DOHH2 (cell line): Measurements from ENCODE around the gene CEBPZ.

Experiments used
- H3F3A ChIP-seq: fragments of 200-600 bp; sonication (generic), shearing (Covaris generic); 2 replicates; pipeline ENCODE4 v1.6.0; 2016; ENCODE audit warnings: antibody characterized with exemption, mild to moderate bottlenecking; ENCODE audit not compliant: control insufficient read depth, insufficient read depth
- H3K27ac ChIP-seq: fragments of 200-600 bp; sonication (generic); 2 replicates; pipeline ENCODE4 v1.5.1; 2014; ENCODE audit warnings: low read depth, mild to moderate bottlenecking, low read length, moderate library complexity
- H3K27me3 ChIP-seq: fragments of 200-600 bp; sonication (generic); 2 replicates; pipeline ENCODE4 v1.6.1; 2014; ENCODE audit warnings: mild to moderate bottlenecking, low read length, mixed read lengths; ENCODE audit not compliant: control insufficient read depth
- H3K36me3 ChIP-seq: fragments of 200-600 bp; sonication (generic); 2 replicates; pipeline ENCODE4 v1.6.1; 2014; ENCODE audit warnings: mild to moderate bottlenecking, low read length, moderate library complexity, mixed read lengths; ENCODE audit not compliant: control insufficient read depth
- H3K4me1 ChIP-seq: fragments of 200-600 bp; sonication (generic); 2 replicates; pipeline ENCODE4 v1.6.1; 2014; ENCODE audit warnings: mild to moderate bottlenecking, low read length, mixed read lengths; ENCODE audit not compliant: control insufficient read depth
- H3K4me2 ChIP-seq: fragments of 200-600 bp; sonication (generic); 2 replicates; pipeline ENCODE4 v1.6.0; 2014; ENCODE audit warnings: mild to moderate bottlenecking, low read length, moderate library complexity
- H3K4me3 ChIP-seq: fragments of 200-600 bp; sonication (generic); 2 replicates; pipeline ENCODE4 v1.5.1; 2014; ENCODE audit warnings: mild to moderate bottlenecking, low read length, mixed read lengths
- H3K79me2 ChIP-seq: fragments of 200-600 bp; sonication (generic); 2 replicates; pipeline ENCODE4 v1.6.1; 2014; ENCODE audit warnings: mild to moderate bottlenecking, low read length, mixed read lengths; ENCODE audit not compliant: control insufficient read depth
- H3K9me2 ChIP-seq: fragments of 200-600 bp; sonication (generic); replicated peaks from 2 replicates; pipeline ENCODE4 v1.6.1; 2014; ENCODE audit warnings: mild to moderate bottlenecking, low read length, mixed read lengths; ENCODE audit not compliant: control insufficient read depth
- H3K9me3 ChIP-seq: fragments of 200-600 bp; sonication (generic); 2 replicates; pipeline ENCODE4 v1.6.1; 2014; ENCODE audit warnings: antibody characterized with exemption, low read length, mixed read lengths; ENCODE audit not compliant: control insufficient read depth, insufficient read depth
- H4K20me1 ChIP-seq: fragments of 200-600 bp; sonication (generic); 2 replicates; pipeline ENCODE4 v1.6.0; 2014; ENCODE audit warnings: low read depth, mild to moderate bottlenecking, antibody characterized with exemption, low read length, moderate library complexity; ENCODE audit not compliant: control insufficient read depth, insufficient read depth
- CTCF ChIP-seq: fragments of 200-600 bp; sonication (generic); IDR thresholded peaks from one replicate; pipeline ENCODE4 v1.5.1; 2014; ENCODE audit warnings: antibody characterized with exemption, mild to moderate bottlenecking, low read depth, low read length; ENCODE audit not compliant: poor library complexity, severe bottlenecking
- EZH2phosphoT487 ChIP-seq: fragments of 200-600 bp; sonication (generic); IDR thresholded peaks from 2 replicates; pipeline ENCODE4 v1.6.1; 2017; ENCODE audit warnings: borderline replicate concordance, mild to moderate bottlenecking, antibody characterized with exemption, low read length, moderate library complexity, mixed read lengths

The CEBPZ gene

DNA sequence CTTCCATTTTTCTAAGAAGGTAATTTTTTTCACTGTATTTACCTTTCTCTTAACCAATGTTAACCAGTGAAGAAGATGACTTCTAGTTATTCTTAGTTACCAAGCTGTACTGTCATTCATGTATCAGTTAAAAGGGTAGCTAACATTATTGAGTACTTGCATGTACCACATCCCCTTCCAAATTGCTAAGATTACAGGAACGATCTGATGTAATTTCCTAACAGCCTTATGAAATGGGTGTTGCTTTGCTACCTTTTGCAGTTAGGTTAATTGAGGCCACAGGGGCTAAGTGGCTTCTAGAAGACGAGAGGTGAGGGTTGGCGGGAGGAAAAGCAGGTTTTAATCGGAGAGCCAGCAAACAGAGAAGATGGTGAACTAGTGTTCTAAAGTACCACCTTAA lies 41.1 kb downstream of the CEBPZ start:
- no peaks in the 10 kb centered on the region for H3K27me3 ChIP-seq
- H3K9me3 ChIP-seq = no peaks in the 10 kb centered on the region
- H3K4me1 ChIP-seq = no peaks in the 10 kb centered on the region; the same call in 1 of the 2 replicates
- no peak overlapping the region for H3K4me3 ChIP-seq
- TF ChIP-seq CTCF (no peak), EZH2phosphoT487 (no peak)
- no peak overlapping the region for H3K4me2 ChIP-seq
- H3K36me3 ChIP-seq = no peaks in the 10 kb centered on the region
- H3K79me2 ChIP-seq = no peaks in the 10 kb centered on the region
- H3K27ac ChIP-seq = no peak overlapping the region
- no peaks in the 10 kb centered on the region for H4K20me1 ChIP-seq
- no peaks in the 10 kb centered on the region for H3F3A ChIP-seq
- no peaks in the 10 kb centered on the region for H3K9me2 ChIP-seq

DNA sequence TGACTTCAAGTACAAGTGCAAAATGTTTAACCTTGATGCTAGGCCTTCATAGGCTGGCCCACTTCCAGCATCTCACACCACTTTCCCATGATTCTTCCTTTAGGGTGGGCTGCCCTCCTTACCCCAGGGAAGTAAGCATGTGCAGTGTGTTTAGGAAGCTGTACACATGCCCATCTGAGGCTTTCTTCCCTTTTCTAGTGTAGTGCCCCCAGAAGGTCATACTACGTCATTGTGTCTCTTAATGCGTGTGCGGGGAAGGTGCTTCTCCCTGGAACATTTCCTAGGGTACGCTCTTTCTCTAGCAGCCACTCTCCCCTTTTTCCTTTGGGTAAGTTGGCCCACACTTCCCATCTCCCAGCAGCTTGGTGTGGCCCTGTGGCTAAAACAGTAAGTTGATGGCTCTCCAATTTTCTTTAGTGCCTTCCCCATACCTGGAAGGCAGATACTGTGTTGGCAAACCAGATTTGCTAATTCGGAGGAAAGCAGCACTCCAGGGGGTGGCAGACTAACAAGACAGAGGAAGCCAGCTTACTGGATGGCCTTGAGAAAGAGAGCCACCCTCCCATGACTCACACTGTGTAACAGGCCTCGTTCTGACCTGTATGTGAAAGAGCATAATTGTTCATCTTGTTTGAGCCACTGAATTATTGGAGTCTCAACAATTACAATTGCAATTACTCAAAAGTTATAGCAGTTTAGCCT lies 41.8 kb downstream of the CEBPZ start:
- Histone ChIP-seq H3K4me1 (no peaks in the 10 kb centered on the region), H4K20me1 (no peaks in the 10 kb centered on the region), H3K9me3 (no peaks in the 10 kb centered on the region), H3F3A (no peaks in the 10 kb centered on the region), H3K4me3 (no peak overlapping the region), H3K27ac (no peak overlapping the region), H3K4me2 (no peak overlapping the region), H3K9me2 (no peaks in the 10 kb centered on the region), H3K27me3 (no peaks in the 10 kb centered on the region), H3K79me2 (no peaks in the 10 kb centered on the region), H3K36me3 (no peaks in the 10 kb centered on the region)
- no peak for TF ChIP-seq CTCF
- no peak for TF ChIP-seq EZH2phosphoT487

GRCh38 chr2:37188570-37188969 lies 42.8 kb downstream of the CEBPZ start, which contains the start of gene SULT6B1:
Gene SULT6B1 (minus strand): TSS chr2:37188670. CDS start chr2:37188640, 30 bp downstream.
- no peak within 1 kb of the TSS for H3K4me2 ChIP-seq
- H3K4me1 ChIP-seq = no peaks in the 10 kb centered on the region
- H3K79me2 ChIP-seq = no peaks in the 10 kb centered on the region
- no peaks in the 10 kb centered on the region for H3F3A ChIP-seq
- H3K4me3 ChIP-seq = no peak within 1 kb of the TSS
- no peak within 1 kb of the TSS for H3K27ac ChIP-seq
- H3K36me3 ChIP-seq = no peaks in the 10 kb centered on the region
- H3K27me3 ChIP-seq = no peaks in the 10 kb centered on the region
- H4K20me1 ChIP-seq = no peaks in the 10 kb centered on the region
- H3K9me3 ChIP-seq = no peaks in the 10 kb centered on the region
- H3K9me2 ChIP-seq = no peaks in the 10 kb centered on the region
- TF ChIP-seq CTCF = no peak
- no peak for TF ChIP-seq EZH2phosphoT487
